Right lung (tissue), 5 donors: ENCODE measurements around the gene UNC93B1. TPM values are rescaled to one million over a fixed set of nuclear protein-coding genes. Genes with fewer than 3 reads are reported as not detected.

Source experiments
- DNase-seq, 2 donors: peaks; one replicate each; pipeline ENCODE4 v3.0.0-alpha.2; 2013
- polyA plus RNA-seq, 5 donors: library from polyadenylated mRNA; unstranded; fragments of 120-200 nt; gene quantifications; one replicate each; pipeline versions ENCODE4 v1.2.1 to v1.2.3, GENCODE V29; 2013; ENCODE audit warnings: inconsistent platforms in 1 of 5, low replicate concordance in 1 of 5; ENCODE audit not compliant: insufficient read length in 5 of 5, insufficient read depth in 1 of 5

Gene UNC93B1
- polyA plus RNA-seq, 5 donors, result 12.3 to 25.2 (median 15.1) TPM

- no peak for DNase-seq
Observed at GRCh38 chr11:68040957-68041591, 37.2 kb upstream of the UNC93B1 start.

GRCh38 chr11:68040101-68040956, 36.4 kb upstream of the UNC93B1 start:
- peak; percentile 50 to 52 for DNase-seq

DNA sequence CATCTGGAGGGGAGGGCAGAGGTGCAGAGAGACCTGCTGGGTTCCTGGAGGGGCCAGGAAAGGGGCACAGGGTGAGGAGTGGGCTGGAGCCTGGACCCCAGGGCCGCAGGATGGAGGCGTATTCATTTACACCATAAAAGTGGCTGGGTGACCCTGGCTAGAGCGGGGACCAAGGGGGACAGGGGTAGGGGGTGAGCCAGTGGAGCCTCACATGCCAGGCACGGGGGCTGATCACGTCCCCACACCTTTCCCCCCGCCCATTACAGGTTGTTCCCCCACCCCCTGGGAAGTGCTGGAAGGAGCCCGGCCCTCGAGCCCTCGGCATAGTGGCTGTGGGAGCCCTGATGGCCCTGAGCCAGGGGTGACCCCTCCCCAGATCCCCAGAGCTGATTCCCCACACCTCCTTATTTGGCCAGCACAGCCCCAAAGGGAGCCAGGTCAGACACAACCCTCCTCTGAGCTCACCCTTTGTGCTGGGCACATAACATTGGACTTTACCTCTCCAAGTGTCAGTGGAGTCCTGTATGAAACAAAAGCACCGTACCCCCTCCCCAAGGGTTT, 35.7 kb upstream of the UNC93B1 start:
- no peak for DNase-seq

- DNase-seq, result peak; percentile 75 to 77
Observed at GRCh38 chr11:68038718-68039525, 35.0 kb upstream of the UNC93B1 start, which contains the start of gene TCIRG1. TSS of gene TCIRG1 (plus strand) at chr11:68039025. CDS start at chr11:68041272, 2,247 bp downstream.

- DNase-seq, result no peak
Observed at GRCh38 chr11:68038226-68038717, 34.4 kb upstream of the UNC93B1 start.

- DNase-seq, result no peak
Observed at GRCh38 chr11:68037411-68038225, 33.7 kb upstream of the UNC93B1 start.

- no peak for DNase-seq
Observed at GRCh38 chr11:68036717-68037239, 32.9 kb upstream of the UNC93B1 start.

- no peak for DNase-seq
Observed at GRCh38 chr11:68036141-68036716, 32.3 kb upstream of the UNC93B1 start.

GRCh38 chr11:68035266-68035876, 31.5 kb upstream of the UNC93B1 start:
- no peak for DNase-seq

- no peak for DNase-seq
Observed at GRCh38 chr11:68033708-68034045, 29.8 kb upstream of the UNC93B1 start.

DNA sequence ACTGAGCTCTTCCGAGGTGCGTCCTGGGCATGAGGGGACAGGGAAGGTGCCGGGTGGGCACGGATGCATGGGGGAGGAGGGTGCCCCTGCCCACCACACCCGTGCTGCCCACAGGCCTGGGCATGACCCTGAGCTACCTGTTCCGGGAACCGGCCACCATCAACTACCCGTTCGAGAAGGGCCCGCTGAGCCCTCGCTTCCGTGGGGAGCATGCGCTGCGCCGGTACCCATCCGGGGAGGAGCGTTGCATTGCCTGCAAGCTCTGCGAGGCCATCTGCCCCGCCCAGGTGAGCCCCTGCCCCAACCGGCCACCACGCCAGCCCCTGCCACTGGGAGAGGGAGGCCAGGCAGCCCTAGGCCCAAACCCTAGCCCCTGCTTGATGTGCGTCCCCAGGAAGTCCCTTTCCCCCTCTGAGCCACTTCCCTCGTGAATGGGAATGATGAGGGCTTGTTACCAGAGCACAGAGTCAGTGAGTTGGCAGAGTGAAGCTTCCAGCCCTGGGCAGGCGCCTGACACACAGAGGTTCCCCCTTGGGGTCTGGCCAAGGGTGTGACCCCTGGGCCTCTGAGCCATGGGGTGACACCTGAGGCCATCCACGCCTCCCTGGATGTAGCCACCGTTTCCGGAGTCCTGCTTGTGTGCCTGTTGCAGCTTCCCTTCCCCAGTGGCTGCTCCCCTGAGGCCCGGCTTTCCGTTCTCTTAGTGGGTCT, 29.3 kb upstream of the UNC93B1 start:
- DNase-seq, result no peak

DNA sequence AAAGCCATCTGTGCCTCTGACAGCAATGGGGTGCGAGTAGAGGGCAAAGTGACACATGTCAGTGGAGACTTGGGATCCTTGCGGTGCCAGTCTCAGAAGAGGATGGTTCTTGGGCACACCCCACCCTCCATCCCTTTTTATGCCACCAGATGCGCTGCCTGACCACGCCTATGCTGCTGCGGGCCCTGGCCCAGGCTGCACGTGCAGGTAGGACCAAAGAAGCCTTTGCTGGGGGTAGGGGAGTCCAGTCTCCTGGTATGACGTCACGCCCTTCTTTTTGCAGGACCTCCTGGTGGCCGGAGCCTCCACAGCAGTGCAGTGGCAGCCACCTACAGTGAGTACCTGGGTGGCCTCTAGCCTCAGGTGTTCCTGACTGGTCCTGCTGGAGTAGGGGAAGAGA, 28.1 kb upstream of the UNC93B1 start:
- DNase-seq, result no peak

GRCh38 chr11:68031144-68031464, 27.2 kb upstream of the UNC93B1 start:
- DNase-seq, result no peak

- peak; percentile 96 to 98 for DNase-seq
Observed at GRCh38 chr11:68030318-68031143, 26.6 kb upstream of the UNC93B1 start, which contains the start of gene NDUFS8. TSS of gene NDUFS8 (plus strand) at chr11:68030681. CDS start at chr11:68032152, 1,471 bp downstream.

- DNase-seq, result no peak
Observed at GRCh38 chr11:68028802-68029545, 25.1 kb upstream of the UNC93B1 start.

DNA sequence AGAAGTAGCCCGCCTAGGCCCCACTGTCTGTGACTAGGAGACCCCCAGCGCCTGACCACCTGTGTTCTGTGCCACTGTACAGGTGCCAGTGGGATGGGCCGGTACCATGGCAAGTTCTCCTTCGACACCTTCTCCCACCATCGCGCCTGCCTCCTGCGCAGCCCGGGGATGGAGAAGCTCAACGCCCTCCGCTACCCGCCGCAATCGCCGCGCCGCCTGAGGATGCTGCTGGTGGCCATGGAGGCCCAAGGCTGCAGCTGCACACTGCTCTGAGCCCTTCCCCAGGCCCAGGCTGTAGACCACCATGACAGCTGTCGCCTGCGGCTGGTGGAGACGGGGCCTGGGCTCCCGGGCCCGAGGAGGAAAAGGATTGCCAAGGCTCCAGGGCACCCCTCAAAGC, 23.8 kb upstream of the UNC93B1 start:
- DNase-seq, result no peak

GRCh38 chr11:68026391-68027105, 22.7 kb upstream of the UNC93B1 start:
- no peak for DNase-seq
